ENCODE measurements around the gene OSBPL2. TPM values are rescaled to one million over a fixed set of nuclear protein-coding genes. Genes with fewer than 3 reads are reported as not detected.

OSBPL2 gene
- total RNA-seq, 3 donors from 2014 or later (not counting 1 experiment from before 2014, with no cell fraction given) = 77.9 to 112 (median 104) TPM

GRCh38 chr20:62291251-62292066 is 53.1 kb downstream of the OSBPL2 start:
- no peak for DNase-seq
- intact Hi-C loops (cut with micrococcal nuclease) = no loop called here
- Mint-ChIP-seq H3K9me3 (no peaks in the 10 kb centered on the region), H3K27ac (peak overlapping the region; percentile 88), H3K4me1 (peaks cover 27 to 37% of the 10 kb centered on the region in 2 donors), H3K4me3 (peak overlapping the region; percentile 77), H3K27me3 (ENCODE audit: low read depth in 2 of 2) (no peaks in the 10 kb centered on the region), H3K36me3 (no peaks in the 10 kb centered on the region)
- H3K27ac ChIP-seq (ENCODE audit: low read length) = peak overlapping the region; percentile 75
- TF ChIP-seq, protein P1, sequence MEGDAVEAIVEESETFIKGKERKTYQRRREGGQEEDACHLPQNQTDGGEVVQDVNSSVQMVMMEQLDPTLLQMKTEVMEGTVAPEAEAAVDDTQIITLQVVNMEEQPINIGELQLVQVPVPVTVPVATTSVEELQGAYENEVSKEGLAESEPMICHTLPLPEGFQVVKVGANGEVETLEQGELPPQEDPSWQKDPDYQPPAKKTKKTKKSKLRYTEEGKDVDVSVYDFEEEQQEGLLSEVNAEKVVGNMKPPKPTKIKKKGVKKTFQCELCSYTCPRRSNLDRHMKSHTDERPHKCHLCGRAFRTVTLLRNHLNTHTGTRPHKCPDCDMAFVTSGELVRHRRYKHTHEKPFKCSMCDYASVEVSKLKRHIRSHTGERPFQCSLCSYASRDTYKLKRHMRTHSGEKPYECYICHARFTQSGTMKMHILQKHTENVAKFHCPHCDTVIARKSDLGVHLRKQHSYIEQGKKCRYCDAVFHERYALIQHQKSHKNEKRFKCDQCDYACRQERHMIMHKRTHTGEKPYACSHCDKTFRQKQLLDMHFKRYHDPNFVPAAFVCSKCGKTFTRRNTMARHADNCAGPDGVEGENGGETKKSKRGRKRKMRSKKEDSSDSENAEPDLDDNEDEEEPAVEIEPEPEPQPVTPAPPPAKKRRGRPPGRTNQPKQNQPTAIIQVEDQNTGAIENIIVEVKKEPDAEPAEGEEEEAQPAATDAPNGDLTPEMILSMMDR (IDR thresholded peaks at IDR 0.05) = no peak
- H3K36me3 ChIP-seq (ENCODE audit: control insufficient read depth, insufficient read depth, low read length) = peaks cover 44% of the 10 kb centered on the region
- H3K27me3 ChIP-seq (ENCODE audit: control insufficient read depth, insufficient read depth, low read length) = no peaks in the 10 kb centered on the region
- peak in 1 of 3 donors; percentile 3 for ATAC-seq
- no peaks in the 10 kb centered on the region for H3K9me3 ChIP-seq (ENCODE audit: control insufficient read depth, insufficient read depth, low read length)
- WGBS (ENCODE audit: insufficient coverage) = 89% methylated on average over 29 of the region's 29 CpGs
- no peak overlapping the region for H3K4me3 ChIP-seq (ENCODE audit: low read length)
- H3K4me1 ChIP-seq (ENCODE audit: control insufficient read depth, insufficient read depth, low read length) = peaks cover 29% of the 10 kb centered on the region

- peak overlapping the region; percentile 75 for H3K27ac ChIP-seq (ENCODE audit: low read length)
- H3K36me3 ChIP-seq (ENCODE audit: control insufficient read depth, insufficient read depth, low read length) = peaks cover 42% of the 10 kb centered on the region
These were observed 53.8 kb downstream of the OSBPL2 start for GRCh38 chr20:62292108-62292507.

GRCh38 chr20:62293111-62293784 is 54.9 kb downstream of the OSBPL2 start:
- H3K9me3 Mint-ChIP-seq = no peaks in the 10 kb centered on the region
- H3K36me3 Mint-ChIP-seq = no peaks in the 10 kb centered on the region
- intact Hi-C loops (cut with micrococcal nuclease) = no loop called here
- no peaks in the 10 kb centered on the region for H3K27me3 ChIP-seq (ENCODE audit: control insufficient read depth, insufficient read depth, low read length)
- H3K9me3 ChIP-seq (ENCODE audit: control insufficient read depth, insufficient read depth, low read length) = no peaks in the 10 kb centered on the region
- H3K27ac Mint-ChIP-seq = peak overlapping the region; percentile 88
- H3K4me1 Mint-ChIP-seq = peaks cover 27 to 37% of the 10 kb centered on the region in 2 donors
- ATAC-seq (no peak), DNase-seq (no peak)
- H3K4me3 ChIP-seq (ENCODE audit: low read length) = no peak overlapping the region
- peaks cover 29% of the 10 kb centered on the region for H3K4me1 ChIP-seq (ENCODE audit: control insufficient read depth, insufficient read depth, low read length)
- peak overlapping the region; percentile 77 for H3K4me3 Mint-ChIP-seq
- peaks cover 38% of the 10 kb centered on the region for H3K36me3 ChIP-seq (ENCODE audit: control insufficient read depth, insufficient read depth, low read length)
- no peaks in the 10 kb centered on the region for H3K27me3 Mint-ChIP-seq (ENCODE audit: low read depth in 2 of 2)
- H3K27ac ChIP-seq (ENCODE audit: low read length) = peak overlapping the region; percentile 75
- WGBS (ENCODE audit: insufficient coverage) = 96% methylated on average over 18 of the region's 20 CpGs
- TF ChIP-seq, protein P1 (IDR thresholded peaks at IDR 0.05) = no peak

More at GRCh38 chr20:62292108-62292507, 53.8 kb downstream of the OSBPL2 start:
- no peaks in the 10 kb centered on the region for H3K9me3 Mint-ChIP-seq
- intact Hi-C loops (cut with micrococcal nuclease) = no loop called here
- peak overlapping the region; percentile 88 for H3K27ac Mint-ChIP-seq
- no peaks in the 10 kb centered on the region for H3K36me3 Mint-ChIP-seq
- H3K4me3 ChIP-seq (ENCODE audit: low read length) = no peak overlapping the region
- H3K27me3 ChIP-seq (ENCODE audit: control insufficient read depth, insufficient read depth, low read length) = no peaks in the 10 kb centered on the region
- peak; percentile 41 to 56 for DNase-seq
- H3K4me1 Mint-ChIP-seq = peaks cover 27 to 37% of the 10 kb centered on the region in 2 donors
- TF ChIP-seq, protein P1 (IDR thresholded peaks at IDR 0.05) = no peak
- H3K4me1 ChIP-seq (ENCODE audit: control insufficient read depth, insufficient read depth, low read length) = peaks cover 29% of the 10 kb centered on the region
- peak overlapping the region; percentile 77 for H3K4me3 Mint-ChIP-seq
- 34% methylated on average over 11 of the region's 11 CpGs for WGBS (ENCODE audit: insufficient coverage)
- peak; percentile 85 to 92 (median 92) for ATAC-seq
- H3K9me3 ChIP-seq (ENCODE audit: control insufficient read depth, insufficient read depth, low read length) = no peaks in the 10 kb centered on the region
- no peaks in the 10 kb centered on the region for H3K27me3 Mint-ChIP-seq (ENCODE audit: low read depth in 2 of 2)
